Fibroblast of skin of left biceps (primary cell): ENCODE data around the gene RAB3D.
"Not testable (repeated sequence)": the region's sequence is repeated elsewhere in the genome, so short reads cannot be mapped to it uniquely, and the experiment has no call there.

Source experiments
- DNase-seq, 2 experiments: peaks; one replicate each; pipeline ENCODE4 v3.0.0-alpha.2; 2013; ENCODE audit warnings: low read depth in 2 of 2

Gene RAB3D

GRCh38 chr19:11367528-11367927 is 28.1 kb upstream of the RAB3D start:
- DNase-seq: no peak

GRCh38 chr19:11365557-11366117 is 26.2 kb upstream of the RAB3D start:
- DNase-seq: no peak

GRCh38 chr19:11364935-11365334 is 25.5 kb upstream of the RAB3D start:
- DNase-seq: no peak

- DNase-seq: no peak
These were observed 24.9 kb upstream of the RAB3D start for GRCh38 chr19:11364296-11364904.

- DNase-seq: no peak
These were observed 24.4 kb upstream of the RAB3D start for GRCh38 chr19:11363881-11364280.

GRCh38 chr19:11361771-11362731 is 22.6 kb upstream of the RAB3D start:
- DNase-seq: no peak

- no peak for DNase-seq
These were observed 21.7 kb upstream of the RAB3D start for GRCh38 chr19:11361037-11361770.

- no peak for DNase-seq
These were observed 20.0 kb upstream of the RAB3D start for GRCh38 chr19:11359421-11359820.

GRCh38 chr19:11356676-11357550 is 17.5 kb upstream of the RAB3D start:
- no peak for DNase-seq

- no peak for DNase-seq
These were observed 16.6 kb upstream of the RAB3D start for GRCh38 chr19:11356074-11356397.

GRCh38 chr19:11355160-11356073 is 16.0 kb upstream of the RAB3D start, which contains the start of gene PLPPR2:
Gene PLPPR2, plus strand, starts transcription at chr19:11355432. Its CDS starts 2,242 bp downstream, at chr19:11357674.
- peak; percentile 68 to 72 for DNase-seq

- not testable (repeated sequence) for DNase-seq
These were observed 14.6 kb upstream of the RAB3D start for GRCh38 chr19:11354102-11354501.

- DNase-seq: no peak
These were observed 9.7 kb upstream of the RAB3D start for GRCh38 chr19:11349171-11349570.

GRCh38 chr19:11347546-11348039 is 8.1 kb upstream of the RAB3D start:
- no peak for DNase-seq

- peak; percentile 98 for DNase-seq
These were observed 6.9 kb upstream of the RAB3D start, which contains the start of the genes CCDC159 and TMEM205 for GRCh38 chr19:11346104-11346940. Gene CCDC159, plus strand, starts transcription at chr19:11346519. Its CDS starts 88 bp downstream, at chr19:11346607. Gene TMEM205, minus strand, starts transcription at chr19:11346268. Its CDS starts 649 bp downstream, at chr19:11345619.

GRCh38 chr19:11345122-11345803 is 5.8 kb upstream of the RAB3D start:
- no peak for DNase-seq

- no peak for DNase-seq
These were observed 3.0 kb upstream of the RAB3D start for GRCh38 chr19:11342429-11342828.

GRCh38 chr19:11340099-11340467 is 626 bp upstream of the RAB3D start:
- not testable (repeated sequence) for DNase-seq
